MCF 10A (cell line): ENCODE results near the gene RGS7. TPM values are rescaled to one million over a fixed set of nuclear protein-coding genes. Genes with fewer than 3 reads are reported as not detected.

Source experiments
- BruUV-seq: library from RNA; stranded (reverse); fragments of 400-500 nt; replicated peaks from 2 replicates; lab custom pipeline; 2021; lab: Mats Ljungman, UMichigan
- CTCF ChIA-PET: fragments of 300-600 bp; sonication (Branson Sonifier 250); formaldehyde crosslinking; extraction: SDS; loops from one replicate; lab custom pipeline; 2021; ENCODE audit warnings: antibody characterized with exemption, inconsistent platforms; lab: Yijun Ruan, JAX
- POLR2A ChIA-PET: fragments of 300-600, 350-650 bp; sonication (Branson Sonifier 250); formaldehyde crosslinking; extraction: SDS; loops from one replicate; lab custom pipeline; 2020; ENCODE audit warnings: antibody characterized with exemption, inconsistent platforms; lab: Yijun Ruan, JAX
- DNase-seq: peaks from one replicate; pipeline ENCODE4 v3.0.0-alpha.2; 2018; ENCODE audit not compliant: unreplicated experiment
- H3K27ac Mint-ChIP-seq: one replicate; pipeline ENCODE4 v1.8.0; 2022; ENCODE audit warnings: mild to moderate bottlenecking, low read depth, mixed read lengths; ENCODE audit not compliant: unreplicated experiment
- H3K27me3 Mint-ChIP-seq: one replicate; pipeline ENCODE4 v1.8.0; 2022; ENCODE audit warnings: mixed read lengths; ENCODE audit not compliant: insufficient read depth, unreplicated experiment
- H3K36me3 Mint-ChIP-seq: one replicate; pipeline ENCODE4 v1.8.0; 2022; ENCODE audit warnings: mild to moderate bottlenecking, moderate library complexity, mixed read lengths; ENCODE audit not compliant: insufficient read depth, unreplicated experiment
- H3K4me1 Mint-ChIP-seq: one replicate; pipeline ENCODE4 v1.8.0; 2022; ENCODE audit warnings: mixed read lengths; ENCODE audit not compliant: insufficient read depth, unreplicated experiment
- H3K4me3 Mint-ChIP-seq: one replicate; pipeline ENCODE4 v1.8.0; 2022; ENCODE audit warnings: mild to moderate bottlenecking, moderate library complexity, mixed read lengths; ENCODE audit not compliant: unreplicated experiment
- H3K9me3 Mint-ChIP-seq: one replicate; pipeline ENCODE4 v1.8.0; 2022; ENCODE audit warnings: mixed read lengths; ENCODE audit not compliant: unreplicated experiment
- CTCF ChIP-seq: fragments of 200-600 bp; IDR thresholded peaks from one replicate; pipeline ENCODE4 v1.8.0; 2022; ENCODE audit warnings: antibody characterized with exemption, mild to moderate bottlenecking; ENCODE audit not compliant: unreplicated experiment
- intact Hi-C: fragments of 100-400 bp; cut with micrococcal nuclease; formaldehyde crosslinking; loops from 2 replicates; pipeline ENCODE4 v1.14.1; 2022
- total RNA-seq: library from RNA; stranded (reverse); gene quantifications from 2 replicates; pipeline ENCODE4 v1.2.3, GENCODE V29; 2022

Gene RGS7
- total RNA-seq, 1 experiment from 2014 or later, result 0.42 TPM

GRCh38 chr1:241109039-241109438 lies 248.0 kb downstream of the RGS7 start:
- Mint-ChIP-seq H3K4me3 (no peak overlapping the region), H3K27ac (no peak overlapping the region), H3K9me3 (no peaks in the 10 kb centered on the region), H3K27me3 (no peaks in the 10 kb centered on the region), H3K4me1 (peaks cover 15% of the 10 kb centered on the region), H3K36me3 (no peaks in the 10 kb centered on the region)
- no peak for TF ChIP-seq CTCF
- CTCF ChIA-PET, result interaction anchor here (0.6 to 1.2 kb wide), 5 partner anchors 9 to 376 kb away, joined by 3 to 4 read pairs (median 3); no protein-coding TSS in a partner anchor
- POLR2A ChIA-PET, result interaction anchor here (1.2 kb wide), 1 partner anchor 53 kb away, joined by 3 read pairs; no protein-coding TSS in a partner anchor
- no peak for DNase-seq
- no TSS peak for BruUV-seq
- intact Hi-C loops, result no loop called here

- no peaks in the 10 kb centered on the region for H3K27me3 Mint-ChIP-seq
- no peak for TF ChIP-seq CTCF
- intact Hi-C loops, result no loop called here
- H3K4me1 Mint-ChIP-seq, result peaks cover 19% of the 10 kb centered on the region
- no peak overlapping the region for H3K27ac Mint-ChIP-seq
- DNase-seq, result no peak
- BruUV-seq, result no TSS peak
- ChIA-PET CTCF (interaction anchor here (0.5 to 0.8 kb wide), 4 partner anchors 9 to 1289 kb away, joined by 3 to 5 read pairs (median 4); no protein-coding TSS in a partner anchor), POLR2A (interaction anchor here (1.7 kb wide), 1 partner anchor 12 kb away, joined by 4 read pairs; no protein-coding TSS in a partner anchor)
- no peaks in the 10 kb centered on the region for H3K36me3 Mint-ChIP-seq
- H3K4me3 Mint-ChIP-seq, result no peak overlapping the region
- H3K9me3 Mint-ChIP-seq, result no peaks in the 10 kb centered on the region
Measured at GRCh38 chr1:241105147-241105546, 251.9 kb downstream of the RGS7 start.

- ChIA-PET CTCF (no interaction called here), POLR2A (no interaction called here)
- H3K27ac Mint-ChIP-seq, result no peak overlapping the region
- BruUV-seq, result no TSS peak
- no peaks in the 10 kb centered on the region for H3K27me3 Mint-ChIP-seq
- TF ChIP-seq CTCF, result no peak
- H3K36me3 Mint-ChIP-seq, result no peaks in the 10 kb centered on the region
- peaks cover 5% of the 10 kb centered on the region for H3K4me1 Mint-ChIP-seq
- intact Hi-C loops, result no loop called here
- DNase-seq, result no peak
- no peaks in the 10 kb centered on the region for H3K9me3 Mint-ChIP-seq
- no peak overlapping the region for H3K4me3 Mint-ChIP-seq
Measured at GRCh38 chr1:241102664-241103063, 254.3 kb downstream of the RGS7 start.

- H3K4me1 Mint-ChIP-seq, result peaks cover 5% of the 10 kb centered on the region
- POLR2A ChIA-PET, result no interaction called here
- intact Hi-C loops, result no loop called here
- TF ChIP-seq CTCF, result no peak
- H3K27me3 Mint-ChIP-seq, result no peaks in the 10 kb centered on the region
- H3K9me3 Mint-ChIP-seq, result no peaks in the 10 kb centered on the region
- DNase-seq, result peak; percentile 17
- H3K4me3 Mint-ChIP-seq, result no peak overlapping the region
- CTCF ChIA-PET, result interaction anchor here (0.6 kb wide), 3 partner anchors 382 to 1462 kb away, joined by 3 read pairs; no protein-coding TSS in a partner anchor
- H3K36me3 Mint-ChIP-seq, result no peaks in the 10 kb centered on the region
- no TSS peak for BruUV-seq
- H3K27ac Mint-ChIP-seq, result no peak overlapping the region
Measured at GRCh38 chr1:241101622-241102021, 255.4 kb downstream of the RGS7 start.
